Ovary (tissue), 9 donors: ENCODE measurements around the gene HYAL3. TPM values are rescaled to one million over a fixed set of nuclear protein-coding genes. Genes with fewer than 3 reads are reported as not detected.

Experiments used
- DNase-seq, 5 donors: peaks; one replicate each; pipeline ENCODE4 v3.0.0-alpha.2; 2019 to 2020
- H3K27ac ChIP-seq, 2 donors: fragments of 200-600 bp; one replicate each; pipeline versions ENCODE4 v1.5.1 to v1.8.0; 2019 to 2022
- H3K27me3 ChIP-seq: fragments of 200-600 bp; one replicate; pipeline ENCODE4 v1.8.0; 2022
- H3K36me3 ChIP-seq: fragments of 200-600 bp; sonication (generic); one replicate; pipeline ENCODE4 v1.5.1; 2019
- H3K4me1 ChIP-seq: one replicate; pipeline ENCODE4 v1.8.1; 2013; ENCODE audit warnings: mild to moderate bottlenecking, moderate library complexity; ENCODE audit not compliant: insufficient read depth
- H3K4me3 ChIP-seq: fragments of 200-600 bp; sonication (generic); one replicate; pipeline ENCODE4 v1.5.1; 2017
- H3K9me3 ChIP-seq, 2 donors: fragments of 200-600 bp in 1 of 2; sonication (generic) in 1 of 2; one replicate each; pipeline versions ENCODE4 v1.5.1 to v1.8.1; 2013 to 2019; ENCODE audit warnings: mild to moderate bottlenecking in 1 of 2, moderate library complexity in 1 of 2
- CTCF ChIP-seq, 3 donors: fragments of 450-650 bp in 2 of 3; fragments of 200-600 bp in 1 of 3; IDR thresholded peaks; one replicate each; pipeline versions ENCODE4 v1.5.1 to v1.8.0; 2016 to 2022; ENCODE audit warnings: antibody characterized with exemption in 3 of 3, mild to moderate bottlenecking in 1 of 3
- EP300 ChIP-seq: sonication (generic); formaldehyde crosslinking; IDR thresholded peaks from one replicate; pipeline ENCODE4 v1.6.1; 2017; ENCODE audit warnings: antibody characterized with exemption
- POLR2A ChIP-seq: fragments of 450-650 bp; IDR thresholded peaks from one replicate; pipeline ENCODE4 v1.6.1; 2017; ENCODE audit warnings: antibody characterized with exemption, mild to moderate bottlenecking, moderate library complexity
- WGBS, 3 donors: extraction: QIAGEN DNeasy Blood & Tissue Kit in 1 of 3; methylation state at CpG; one replicate each; pipeline versions ENCODE4 v1.1.5 to v1.1.7; 2013 to 2017; 5-methylcytosine and 5-hydroxymethylcytosine counted together
- intact Hi-C, 4 donors: fragments of 100-400 bp; cut with DNase I; formaldehyde crosslinking; loops; one replicate each; pipeline versions ENCODE4 v1.11.0 to v1.15.1; 2022 to 2023
- polyA plus RNA-seq, 2 donors: library from polyadenylated mRNA; stranded (reverse); fragments of 200-250 nt in 1 of 2; fragments of 350-450 nt in 1 of 2; fragmentation: Illumina TruSeq in 1 of 2; extraction: RNeasy Lipid Tissue Mini Kit (QIAGEN cat#74804) in 1 of 2; gene quantifications; one replicate each; pipeline ENCODE4 v1.2.3, GENCODE V29; 2013 to 2014
- total RNA-seq, 7 donors: library from RNA; depleted of rRNA in 2 of 7; stranded (reverse); fragments of >200 nt in 2 of 7; fragmentation: NEBNext Ultra II Directional in 3 of 7; extraction: Animal tissue kit (Norgen Biotek cat#: 25700) in 3 of 7; gene quantifications; one replicate each; pipeline versions ENCODE4 v1.1.0 to v1.2.4, GENCODE V29; 2016 to 2023
- donor health status: DM: no; HTN: no; CAD: no; lungs with moderate emphysema.
- donor health status: DM: no; HTN: no; CAD: no.
- donor health status: Bipolar disorder and iron deficiency.
- donor health status: DM: yes; HTN: yes; CAD: no.
- donor health status: DM: no; HTN: no; CAD: no.
- donor health status: DM: yes; HTN: yes; CAD: no.

The HYAL3 gene
- total and polyA plus RNA-seq, 9 donors, result 0.58 to 4.3 (median 1.9) TPM

DNA sequence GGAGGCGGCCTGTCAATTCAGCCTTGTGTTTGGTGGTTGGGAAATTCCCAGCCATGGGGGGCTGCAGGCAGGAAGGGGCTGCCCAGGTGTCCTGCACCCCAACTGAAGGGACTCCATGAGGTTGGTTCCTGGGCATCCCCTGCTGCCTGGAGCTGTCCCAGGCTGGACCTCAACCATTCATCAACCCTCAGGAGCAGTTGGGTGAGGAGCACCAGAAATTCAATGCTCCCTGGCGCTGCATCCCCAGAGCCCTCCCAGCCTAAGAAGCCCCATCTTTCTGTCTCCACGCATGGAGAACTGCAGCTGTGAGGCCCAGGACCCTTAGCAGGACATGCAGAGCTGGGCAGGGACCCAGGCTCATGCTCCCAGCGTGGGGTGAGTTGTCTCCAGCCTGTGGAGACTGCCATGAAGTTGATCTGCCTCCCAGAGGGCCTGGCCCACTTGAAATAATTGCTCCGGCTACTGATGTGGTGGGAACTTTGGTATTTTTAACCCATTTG lies 38.2 kb downstream of the HYAL3 start:
- intact Hi-C loops, result loop anchor here in 1 of 4 donors (10.0 kb wide), 1 partner anchor 64 kb away; the partner anchor contains the start of genes HYAL2 and TUSC2
- no peaks in the 10 kb centered on the region for H3K36me3 ChIP-seq
- peak overlapping the region; percentile 97 to 99 for H3K27ac ChIP-seq
- no peak overlapping the region for H3K4me3 ChIP-seq
- peak in 3 of 5 donors; percentile 44 to 49 (median 48) for DNase-seq
- H3K4me1 ChIP-seq, result peaks cover 29% of the 10 kb centered on the region
- no peak for TF ChIP-seq CTCF (IDR thresholded peaks at IDR 0.05)
- no peak for TF ChIP-seq EP300
- TF ChIP-seq POLR2A, result no peak
- WGBS, 3 donors, result 54 to 61% (median 54%) methylated on average over 5 of the region's 5 CpGs
- no peaks in the 10 kb centered on the region for H3K9me3 ChIP-seq
- H3K27me3 ChIP-seq, result no peaks in the 10 kb centered on the region

GRCh38 chr3:50260027-50260941 lies 38.9 kb downstream of the HYAL3 start:
- intact Hi-C loops, result loop anchor here in 1 of 4 donors (10.0 kb wide), 1 partner anchor 65 kb away; the partner anchor contains the start of genes HYAL2 and TUSC2
- Histone ChIP-seq H3K4me1 (peaks cover 22% of the 10 kb centered on the region), H3K4me3 (peak overlapping the region; percentile 60), H3K36me3 (no peaks in the 10 kb centered on the region), H3K9me3 (no peaks in the 10 kb centered on the region), H3K27ac (peak overlapping the region; percentile 97 to 99), H3K27me3 (no peaks in the 10 kb centered on the region)
- 1 to 4% (median 1%) methylated on average over 29 to 70 of the region's 70 CpGs for WGBS, 3 donors
- peak; percentile 93 to 97 (median 96) for DNase-seq
- peak; percentile 92 for TF ChIP-seq POLR2A
- TF ChIP-seq EP300, result no peak
- peak; percentile 99 to 100 (median 100) for TF ChIP-seq CTCF (IDR thresholded peaks at IDR 0.05)

DNA sequence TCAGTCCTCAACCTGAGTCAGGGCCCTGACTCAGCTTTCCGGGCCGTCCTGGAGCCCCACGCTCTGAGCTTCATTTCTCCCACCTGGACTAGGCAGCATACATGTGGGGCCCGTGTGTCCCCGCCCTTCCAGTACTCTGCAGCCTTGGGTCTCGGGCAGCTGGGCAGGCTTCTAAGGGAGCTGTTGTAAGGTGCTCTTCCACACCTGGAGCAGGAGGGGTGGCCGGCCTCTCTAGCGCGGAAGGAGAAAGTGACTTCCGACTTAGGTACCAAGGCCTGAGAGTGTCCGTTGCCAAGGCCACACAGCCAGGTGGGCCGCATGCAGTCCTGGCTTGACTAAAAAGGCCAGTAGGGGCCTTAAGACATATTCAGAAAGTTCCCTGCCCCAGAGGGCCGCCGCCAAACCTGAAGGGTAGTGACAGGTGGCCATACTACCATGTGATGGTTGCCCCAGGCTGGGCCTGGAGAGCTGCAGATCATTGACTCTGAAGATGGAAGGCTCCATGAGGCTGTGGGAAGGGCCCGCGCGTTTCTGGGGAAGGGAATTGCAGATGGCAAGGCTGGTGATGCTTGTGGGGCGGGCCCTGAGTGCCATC lies 39.7 kb downstream of the HYAL3 start:
- TF ChIP-seq CTCF (IDR thresholded peaks at IDR 0.05) (no peak), POLR2A (no peak), EP300 (no peak)
- H3K27ac ChIP-seq, result peak overlapping the region; percentile 97 to 99
- H3K9me3 ChIP-seq, result no peaks in the 10 kb centered on the region
- no peak overlapping the region for H3K4me3 ChIP-seq
- peaks cover 17% of the 10 kb centered on the region for H3K4me1 ChIP-seq
- WGBS, 3 donors, result 52 to 56% (median 53%) methylated on average over 18 of the region's 18 CpGs
- peak in 1 of 5 donors; percentile 54 for DNase-seq
- no peaks in the 10 kb centered on the region for H3K27me3 ChIP-seq
- intact Hi-C loops, result loop anchor here in 1 of 4 donors (2.0 to 10.0 kb wide), 2 partner anchors 15 to 65 kb away; partner anchors contain the start of genes HYAL2 and TUSC2
- H3K36me3 ChIP-seq, result no peaks in the 10 kb centered on the region

DNA sequence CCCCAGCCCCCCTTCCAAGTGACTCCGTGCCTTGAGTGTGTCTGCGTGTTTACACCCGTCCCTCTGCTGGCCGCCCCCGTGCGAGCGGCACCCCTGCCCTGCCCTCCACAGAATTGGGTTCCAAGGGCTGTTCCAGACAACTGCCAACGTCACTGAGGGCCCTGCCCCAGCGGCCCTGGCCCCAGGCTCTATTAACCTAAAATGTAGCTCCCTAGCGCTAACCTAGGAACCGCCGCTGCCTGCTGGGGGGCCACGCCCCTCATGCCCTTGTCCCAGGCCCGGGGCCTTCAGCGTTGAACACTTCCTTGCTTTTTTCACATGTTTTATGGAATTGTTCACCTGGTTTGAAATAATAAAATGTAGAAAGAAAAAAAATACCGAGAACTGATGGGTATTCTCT lies 40.2 kb downstream of the HYAL3 start:
- peak overlapping the region; percentile 97 to 99 for H3K27ac ChIP-seq
- no peaks in the 10 kb centered on the region for H3K27me3 ChIP-seq
- H3K9me3 ChIP-seq, result no peaks in the 10 kb centered on the region
- 82 to 86% (median 83%) methylated on average over 16 of the region's 16 CpGs for WGBS, 3 donors
- peak in 2 of 5 donors; percentile 41 to 50 for DNase-seq
- intact Hi-C loops, result loop anchor here in 1 of 4 donors (2.0 kb wide), 1 partner anchor 16 kb away; no protein-coding TSS in a partner anchor
- no peak overlapping the region for H3K4me3 ChIP-seq
- no peaks in the 10 kb centered on the region for H3K36me3 ChIP-seq
- TF ChIP-seq POLR2A (no peak), CTCF (IDR thresholded peaks at IDR 0.05) (no peak), EP300 (no peak)
- H3K4me1 ChIP-seq, result peaks cover 17% of the 10 kb centered on the region
